Activated naive CD4-positive, alpha-beta T cell treated with anti-CD3 and anti-CD28 coated beads, Interleukin-2, amount 50 U/mL, for 16 hours (primary cell): ENCODE results near the gene NANP.
"Not testable (repeated sequence)": the region's sequence is repeated elsewhere in the genome, so short reads cannot be mapped to it uniquely, and the experiment has no call there.

Experiments used
- DNase-seq: peaks from one replicate; pipeline ENCODE4 v3.0.0-alpha.2; 2020

NANP gene, protein sequence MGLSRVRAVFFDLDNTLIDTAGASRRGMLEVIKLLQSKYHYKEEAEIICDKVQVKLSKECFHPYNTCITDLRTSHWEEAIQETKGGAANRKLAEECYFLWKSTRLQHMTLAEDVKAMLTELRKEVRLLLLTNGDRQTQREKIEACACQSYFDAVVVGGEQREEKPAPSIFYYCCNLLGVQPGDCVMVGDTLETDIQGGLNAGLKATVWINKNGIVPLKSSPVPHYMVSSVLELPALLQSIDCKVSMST

DNA sequence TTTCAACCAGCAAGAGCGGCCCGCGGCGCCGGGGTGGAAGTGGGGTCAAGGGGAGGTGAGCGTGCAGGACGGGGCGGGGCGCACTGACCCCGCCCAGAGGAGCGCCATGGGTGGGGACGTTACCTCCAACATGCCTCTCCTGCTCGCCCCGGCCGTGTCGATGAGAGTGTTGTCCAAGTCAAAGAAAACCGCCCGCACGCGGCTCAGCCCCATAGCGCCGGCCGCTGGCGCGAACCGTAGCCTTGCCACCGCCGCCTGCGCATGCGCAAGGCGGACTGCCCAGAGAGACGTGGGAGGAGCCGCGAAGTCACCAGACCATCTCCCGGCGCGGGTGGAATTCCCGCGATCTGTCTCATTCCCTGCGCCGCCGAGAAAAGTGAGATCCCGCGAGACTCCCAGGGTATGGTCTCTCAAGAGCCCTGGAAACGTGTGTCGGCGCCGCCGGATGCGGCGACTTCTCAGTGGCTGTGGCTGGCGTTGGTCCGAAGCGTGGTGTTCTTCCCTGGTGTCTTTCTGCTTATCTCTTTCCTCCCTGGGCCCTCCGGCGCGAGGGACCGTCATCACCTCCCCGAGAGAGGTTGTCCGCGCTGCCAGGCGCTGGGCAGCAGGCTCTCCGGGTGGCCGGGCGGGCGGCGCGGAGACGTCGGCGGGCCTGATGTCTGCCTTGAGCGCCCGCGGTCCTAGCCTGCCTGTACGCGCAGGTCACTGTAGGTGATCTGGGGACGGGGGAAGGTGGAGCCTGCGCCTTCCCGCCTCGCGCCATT lies at the start of gene NANP:
Gene NANP (minus strand): TSS at position 279 of the 764 bp plus-strand sequence. CDS start 66 bp downstream, at position 213.
- peak; percentile 83 for DNase-seq

GRCh38 chr20:25672659-25673235 lies 48.9 kb upstream of the NANP start:
- DNase-seq = no peak

- no peak for DNase-seq
Measured at GRCh38 chr20:25669826-25670422, 46.1 kb upstream of the NANP start.

GRCh38 chr20:25668446-25668845 lies 44.6 kb upstream of the NANP start:
- DNase-seq = no peak

GRCh38 chr20:25659999-25660398 lies 36.2 kb upstream of the NANP start:
- no peak for DNase-seq

- no peak for DNase-seq
Measured at GRCh38 chr20:25654487-25654886, 30.7 kb upstream of the NANP start.

- not testable (repeated sequence) for DNase-seq
Measured at GRCh38 chr20:25652866-25653265, 29.1 kb upstream of the NANP start.

DNA sequence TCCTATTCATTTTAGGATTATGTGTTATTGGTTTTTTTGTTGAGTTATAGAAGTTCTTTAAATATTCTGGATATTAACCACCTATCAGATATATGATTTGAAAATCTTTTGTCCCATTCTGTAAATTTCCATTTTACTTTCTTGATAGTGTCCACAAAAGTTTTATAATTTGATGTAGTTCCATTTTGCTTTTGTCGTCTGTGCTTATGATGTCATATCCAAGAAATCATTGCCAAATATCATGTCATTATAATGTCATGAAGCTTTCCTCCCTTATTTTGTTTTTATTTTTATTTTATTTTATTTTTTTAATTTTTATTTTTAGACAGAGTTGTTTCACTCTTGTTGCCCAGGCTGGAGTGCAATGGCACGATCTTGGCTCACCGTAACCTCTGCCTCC lies 21.0 kb upstream of the NANP start:
- no peak for DNase-seq

DNA sequence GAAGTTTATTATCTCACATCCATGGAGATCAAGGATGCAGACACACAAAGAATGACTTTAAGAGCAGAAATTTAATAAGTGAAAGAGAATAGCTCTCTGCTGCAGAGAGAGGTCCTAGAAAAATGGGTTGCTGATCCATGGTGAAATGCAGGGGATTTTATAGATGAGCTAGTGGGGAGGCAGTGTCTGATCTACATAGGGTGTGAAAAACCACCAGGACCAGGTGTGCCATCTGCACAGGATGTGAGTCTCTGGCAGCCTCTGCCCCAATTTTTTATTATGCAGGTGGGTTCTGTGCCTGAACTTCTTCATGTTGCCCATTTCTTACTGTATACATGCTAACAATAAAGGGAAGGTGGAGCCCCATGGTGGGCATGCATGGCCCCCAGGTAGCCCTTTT lies 19.9 kb upstream of the NANP start:
- DNase-seq = no peak

DNA sequence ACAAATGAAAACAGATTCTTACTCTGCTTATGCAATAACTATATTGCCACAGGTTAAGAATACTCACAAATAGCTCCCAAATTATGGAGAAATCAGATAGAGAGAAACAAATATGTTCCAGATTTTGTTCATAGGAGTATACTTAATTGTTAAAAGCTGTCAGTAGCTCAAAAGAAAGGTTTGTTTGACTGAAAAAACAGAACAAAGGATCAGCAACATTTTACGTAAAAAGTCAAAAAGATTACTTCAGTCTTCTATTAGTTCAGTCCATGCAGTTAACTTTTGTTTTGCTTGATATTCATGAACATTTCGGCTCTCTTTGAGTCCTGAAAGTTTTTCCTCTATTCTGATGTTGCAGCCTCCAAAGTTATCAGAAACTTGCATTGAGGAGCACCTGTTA lies 13.4 kb upstream of the NANP start:
- no peak for DNase-seq

DNA sequence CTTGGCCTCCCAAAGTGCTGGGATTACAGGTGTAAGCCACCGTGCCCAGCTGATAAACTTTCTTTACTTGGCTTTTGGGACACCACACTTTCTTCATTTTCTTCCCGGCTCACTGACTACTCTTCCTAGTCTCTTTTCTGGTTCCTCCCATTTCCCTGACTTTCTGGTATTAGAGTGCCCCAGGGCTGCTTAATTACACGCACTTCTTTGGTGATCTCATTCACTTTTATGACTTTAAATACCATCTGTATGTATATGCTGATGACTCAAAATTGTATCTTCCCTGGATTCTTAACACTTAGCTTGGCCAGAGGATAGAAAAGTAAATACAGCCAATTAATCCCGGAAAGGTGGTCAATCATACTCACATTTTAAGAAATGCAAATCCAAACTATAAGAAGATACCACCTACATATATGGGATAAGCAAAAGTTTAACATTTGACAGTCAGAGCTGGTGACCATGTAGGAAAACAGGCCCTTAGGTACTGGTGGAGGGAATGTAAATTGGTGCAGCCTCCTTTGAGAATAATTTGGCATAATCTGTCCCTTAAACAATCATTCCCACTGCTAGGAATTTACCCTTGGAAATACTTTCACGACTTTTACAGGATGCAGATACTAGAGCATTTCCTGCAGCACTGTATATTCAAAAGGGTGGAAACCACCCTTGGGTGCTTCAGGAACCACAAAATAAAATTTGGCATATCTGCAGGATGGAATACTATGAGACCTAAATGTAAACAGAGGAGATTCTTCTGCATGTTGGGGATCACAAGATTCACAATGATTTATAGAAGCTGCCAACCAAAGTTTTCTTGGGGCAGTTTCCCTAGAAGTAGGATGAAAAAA lies 9.4 kb upstream of the NANP start:
- no peak for DNase-seq

DNA sequence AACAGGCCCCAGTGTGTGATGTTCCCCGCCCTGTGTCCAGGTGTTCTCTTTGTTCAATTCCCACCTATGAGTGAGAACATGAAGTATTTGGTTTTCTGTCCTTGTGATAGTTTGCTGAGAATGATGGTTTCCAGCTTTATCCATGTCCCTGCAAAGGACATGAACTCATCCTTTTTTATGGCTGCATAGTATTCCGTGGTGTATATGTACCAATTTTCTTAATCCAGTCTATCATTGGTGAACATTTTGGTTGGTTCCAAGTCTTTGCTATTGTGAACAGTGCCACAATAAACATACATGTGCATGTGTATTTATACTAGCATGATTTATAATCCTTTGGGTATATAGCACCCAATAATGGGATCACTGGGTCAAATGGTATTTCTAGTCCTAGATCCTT lies 6.8 kb upstream of the NANP start:
- DNase-seq = not testable (repeated sequence)

GRCh38 chr20:25629816-25630499 lies 6.1 kb upstream of the NANP start:
- no peak for DNase-seq

- DNase-seq = no peak
Measured at GRCh38 chr20:25626779-25627178, 3.0 kb upstream of the NANP start.

DNA sequence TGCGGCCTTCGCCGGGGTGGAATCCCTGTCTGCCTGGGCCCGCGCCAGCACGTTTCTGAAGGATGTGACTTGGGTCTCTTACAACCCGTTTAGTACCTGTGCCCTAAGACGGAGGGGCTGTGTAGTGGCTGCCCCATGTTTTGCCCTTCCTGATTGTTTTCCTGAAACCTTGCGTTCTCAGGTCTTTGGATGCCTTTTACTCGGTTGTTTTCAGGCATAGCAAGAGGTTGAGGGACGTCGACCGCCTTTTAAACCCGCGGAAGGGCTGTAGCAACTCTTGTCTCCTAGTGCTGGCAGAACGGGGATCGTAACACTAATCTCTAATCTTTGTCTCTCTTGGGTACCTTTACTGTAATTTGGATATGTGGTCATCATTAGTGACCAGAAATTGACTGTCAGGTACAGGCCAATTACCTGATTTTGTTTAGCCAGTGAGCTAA lies 706 bp upstream of the NANP start:
- no peak for DNase-seq

- DNase-seq = peak; percentile 24
Measured at GRCh38 chr20:25623225-25623735, 534 bp downstream of the NANP start.

GRCh38 chr20:25622450-25623224 lies 1.2 kb downstream of the NANP start:
- no peak for DNase-seq

DNA sequence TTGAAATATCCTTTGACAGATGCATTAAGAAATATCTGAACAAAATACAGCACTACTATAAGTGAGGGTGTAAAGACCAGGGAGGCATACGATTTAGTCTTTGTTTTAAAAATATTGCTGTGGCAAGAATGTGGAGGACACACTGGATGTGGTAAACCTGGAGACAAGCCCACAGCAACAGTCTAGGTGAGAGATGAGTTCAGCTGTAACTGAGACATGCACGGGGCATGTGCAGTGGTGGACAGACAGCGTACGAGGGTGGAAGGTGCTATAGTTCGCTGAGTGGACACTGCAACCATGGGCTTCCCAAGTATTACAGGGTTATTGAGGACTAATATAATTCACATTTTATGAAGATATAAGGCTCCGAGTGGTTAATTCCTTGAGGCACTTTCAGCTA lies 1.8 kb downstream of the NANP start:
- no peak for DNase-seq

DNA sequence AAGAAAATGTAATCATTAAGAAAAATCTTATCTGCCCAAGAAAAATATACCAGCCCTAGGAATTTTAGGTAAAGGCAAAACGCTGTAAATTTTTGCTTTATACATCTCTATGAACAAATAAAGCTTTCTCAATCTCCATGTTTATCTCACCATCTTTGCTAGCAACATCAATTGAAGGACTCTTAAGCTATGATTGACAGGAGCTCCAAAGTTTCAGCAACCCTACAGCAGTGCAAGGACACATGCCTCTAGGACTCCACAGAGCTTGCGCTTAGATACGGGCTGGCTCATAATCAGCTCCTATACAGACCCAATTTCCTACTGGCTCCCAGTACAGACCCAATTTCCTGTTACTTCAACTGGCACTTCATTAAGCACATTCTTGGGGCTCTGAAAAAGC lies 4.3 kb downstream of the NANP start:
- DNase-seq = no peak

DNA sequence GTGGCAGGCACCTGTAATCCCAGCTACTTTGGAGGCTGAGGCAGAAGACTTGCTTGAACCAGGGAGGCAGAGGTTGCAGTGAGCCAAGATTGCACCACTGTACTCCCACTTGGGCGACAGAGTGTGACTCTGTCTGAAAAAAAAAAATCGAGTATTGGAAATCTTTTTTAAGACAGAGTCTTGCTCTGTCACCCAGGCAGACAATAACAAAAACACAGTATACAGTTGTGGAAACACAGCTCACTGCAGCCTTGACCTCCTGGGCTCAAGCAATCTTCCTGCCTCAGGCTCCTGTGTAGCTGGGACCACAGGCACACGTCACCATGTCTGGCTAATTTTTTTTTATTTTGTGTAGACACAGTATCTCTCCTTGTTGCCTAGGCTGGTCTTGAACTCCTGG lies 15.0 kb downstream of the NANP start:
- DNase-seq = no peak

DNA sequence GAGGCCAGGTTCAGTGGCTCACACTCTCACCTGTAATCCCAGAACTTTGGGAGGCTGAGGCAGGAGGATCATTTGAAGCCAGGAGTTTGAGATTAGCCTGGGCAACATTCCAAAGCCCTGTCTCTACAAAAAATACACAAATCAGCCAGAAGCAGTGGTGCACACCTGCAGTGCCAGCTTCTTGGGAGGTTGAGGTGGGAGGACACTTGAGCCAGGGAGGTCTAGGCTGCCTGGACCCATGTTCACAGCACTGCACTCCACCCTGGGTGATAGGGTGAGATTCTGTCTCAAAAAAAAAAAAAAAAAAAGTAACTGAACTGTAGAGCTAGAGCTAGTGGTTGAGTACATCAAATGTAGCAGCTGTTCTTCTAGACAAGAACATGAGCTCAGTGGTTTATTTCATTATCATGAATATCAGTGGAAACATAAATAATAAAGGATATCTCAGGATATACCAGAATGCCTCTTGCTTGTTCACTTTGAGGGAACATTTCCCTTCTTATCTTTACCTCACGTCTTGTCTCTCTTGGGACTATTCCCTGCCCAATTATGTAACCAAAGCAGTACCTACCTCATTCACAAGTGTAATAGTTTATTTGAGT lies 17.6 kb downstream of the NANP start:
- DNase-seq = no peak
